ENCODE measurements around the gene CCDC80.

GRCh38 chr3:112688819-112689218 is 47.9 kb upstream of the CCDC80 start:
- TF ChIP-seq GATA3 (IDR thresholded peaks at IDR 0.05; ENCODE audit: low read depth, low read length) (no peak), GATA2 (IDR thresholded peaks at IDR 0.05; ENCODE audit: low read depth, low read length) (no peak)
